ENCODE data around the gene SNTG2.
"Not testable (repeated sequence)": the region's sequence is repeated elsewhere in the genome, so short reads cannot be mapped to it uniquely, and the experiment has no call there.

SNTG2 gene

DNA sequence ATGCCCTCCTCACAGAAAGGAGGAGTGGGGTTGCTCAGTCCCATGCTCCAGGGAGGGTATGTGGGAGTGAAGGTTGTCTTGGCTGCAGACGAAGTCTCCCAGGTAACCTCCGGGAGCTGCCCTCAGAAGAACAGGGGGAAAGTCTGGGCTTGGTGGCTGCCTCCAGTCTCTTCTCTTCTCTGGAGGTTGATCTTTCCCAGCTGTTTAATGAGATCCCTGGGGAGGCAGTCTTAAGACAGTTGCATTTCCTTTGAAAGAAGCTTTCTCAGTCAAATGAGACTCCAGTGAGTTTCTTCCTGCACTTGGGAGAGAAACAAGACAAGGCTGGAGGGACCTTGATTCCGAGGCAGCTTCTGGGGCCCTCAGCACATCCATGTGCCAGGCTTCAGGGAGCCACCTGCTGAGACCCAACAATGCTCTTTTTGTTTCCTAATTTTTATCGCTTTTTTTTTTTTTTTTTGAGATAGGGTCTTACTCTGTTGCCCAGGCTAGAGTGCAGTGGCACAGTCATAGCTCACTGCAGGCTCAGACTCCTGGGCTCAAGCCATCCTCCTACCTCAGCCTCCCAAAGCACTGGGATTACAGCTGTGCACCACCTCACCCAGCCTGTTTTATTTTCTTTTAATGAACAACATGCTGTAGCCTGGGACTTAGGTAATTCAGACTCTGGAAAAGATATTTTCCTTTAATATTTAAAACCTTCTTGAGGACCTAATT lies 390.9 kb downstream of the SNTG2 start:
- DNase-seq, result no peak

DNA sequence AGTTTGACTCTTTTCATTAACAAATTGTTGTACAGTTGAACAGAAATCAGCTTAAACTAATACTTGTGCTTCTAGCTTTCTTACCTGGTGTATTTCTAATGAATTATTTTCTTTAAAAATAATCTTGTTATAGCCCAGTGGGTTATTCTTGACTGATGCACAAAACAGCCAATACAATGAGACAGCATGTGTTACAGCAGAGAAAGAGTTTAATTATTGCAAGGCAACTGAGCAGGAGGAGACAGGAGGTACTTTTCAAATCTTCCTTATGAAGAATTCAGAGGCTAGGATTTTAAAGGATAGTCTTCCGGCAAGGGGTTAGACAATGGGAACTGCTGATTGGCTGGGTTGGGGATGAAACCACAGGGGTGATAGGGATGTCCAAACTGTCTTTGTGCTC lies 398.1 kb downstream of the SNTG2 start:
- no peak for DNase-seq

DNA sequence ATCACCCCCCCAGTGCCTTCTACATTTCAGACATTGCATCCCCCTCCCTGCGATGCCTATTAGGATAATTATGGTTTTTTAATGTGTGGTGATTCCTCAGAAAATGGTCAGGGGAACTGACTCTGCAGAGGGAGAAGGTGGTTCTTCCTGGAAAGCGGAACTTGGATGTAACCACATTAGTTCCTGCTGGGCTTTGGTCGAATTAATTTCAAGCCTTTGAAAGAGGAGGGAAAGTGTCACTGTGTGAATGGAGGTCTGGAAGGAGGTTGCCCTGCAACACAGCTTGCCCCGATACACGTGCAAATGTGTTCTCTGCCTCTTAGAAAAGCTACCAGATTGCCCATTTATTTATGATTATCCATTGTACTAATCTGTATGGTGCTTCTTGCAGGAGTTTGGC lies 399.5 kb downstream of the SNTG2 start:
- DNase-seq, result no peak

DNA sequence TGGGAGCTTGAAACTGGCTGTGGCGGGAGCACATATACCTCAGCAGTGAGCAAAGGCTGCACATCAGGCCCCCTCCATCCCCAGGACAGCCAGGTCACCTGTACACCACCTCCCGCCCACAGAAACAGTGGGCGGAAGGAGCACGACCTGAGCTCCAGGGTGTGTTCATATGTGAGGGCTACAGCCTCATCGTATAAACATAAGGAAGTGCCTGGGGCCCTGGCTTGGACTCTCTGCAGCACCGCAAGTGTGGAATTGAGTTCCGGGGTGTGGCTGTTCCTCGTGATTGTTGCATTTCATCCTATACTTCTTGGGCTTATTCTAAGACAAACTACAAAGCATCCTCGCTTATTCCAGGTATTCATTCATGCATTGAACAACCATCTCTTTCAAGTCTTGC lies 402.5 kb downstream of the SNTG2 start:
- DNase-seq, result no peak

DNA sequence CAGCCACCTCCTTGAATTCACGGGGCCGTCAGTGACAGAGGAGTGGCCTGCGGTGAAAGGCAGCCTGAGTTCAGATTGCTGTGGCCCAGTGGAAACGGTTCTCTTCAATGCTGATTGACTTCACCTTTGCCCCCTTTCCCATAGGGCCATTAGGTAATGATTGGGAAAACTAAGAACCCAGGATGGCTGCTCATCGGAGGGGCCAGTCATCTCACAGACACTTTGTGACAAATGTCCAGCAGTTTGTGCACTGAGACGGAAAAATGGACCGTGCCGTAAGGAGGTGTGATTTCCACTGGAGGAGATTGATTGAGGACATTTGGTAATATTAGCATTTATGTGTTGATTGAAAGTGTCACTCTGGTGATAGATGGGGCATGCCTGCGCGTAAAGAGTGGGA lies 402.9 kb downstream of the SNTG2 start:
- no peak for DNase-seq

DNA sequence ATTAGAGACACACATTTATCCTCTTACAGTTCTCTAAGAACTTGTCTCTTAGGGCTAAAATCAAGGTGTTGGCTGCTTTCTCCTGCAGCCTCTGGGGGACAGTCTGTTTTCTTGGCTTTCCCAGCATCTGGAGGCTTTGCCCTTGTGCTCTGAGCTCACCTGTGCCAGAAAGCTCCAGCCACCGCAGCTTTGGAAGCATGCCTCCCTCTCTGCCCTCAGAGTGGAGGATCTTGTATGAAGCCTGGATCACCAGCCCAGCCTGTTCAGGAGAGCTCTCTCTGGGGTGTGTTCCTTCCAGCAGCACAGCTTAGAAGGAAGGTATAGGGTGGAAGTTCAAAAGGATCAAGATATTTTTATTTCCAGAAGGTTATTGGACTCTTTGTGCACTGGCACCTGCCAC lies 409.5 kb downstream of the SNTG2 start:
- no peak for DNase-seq

DNA sequence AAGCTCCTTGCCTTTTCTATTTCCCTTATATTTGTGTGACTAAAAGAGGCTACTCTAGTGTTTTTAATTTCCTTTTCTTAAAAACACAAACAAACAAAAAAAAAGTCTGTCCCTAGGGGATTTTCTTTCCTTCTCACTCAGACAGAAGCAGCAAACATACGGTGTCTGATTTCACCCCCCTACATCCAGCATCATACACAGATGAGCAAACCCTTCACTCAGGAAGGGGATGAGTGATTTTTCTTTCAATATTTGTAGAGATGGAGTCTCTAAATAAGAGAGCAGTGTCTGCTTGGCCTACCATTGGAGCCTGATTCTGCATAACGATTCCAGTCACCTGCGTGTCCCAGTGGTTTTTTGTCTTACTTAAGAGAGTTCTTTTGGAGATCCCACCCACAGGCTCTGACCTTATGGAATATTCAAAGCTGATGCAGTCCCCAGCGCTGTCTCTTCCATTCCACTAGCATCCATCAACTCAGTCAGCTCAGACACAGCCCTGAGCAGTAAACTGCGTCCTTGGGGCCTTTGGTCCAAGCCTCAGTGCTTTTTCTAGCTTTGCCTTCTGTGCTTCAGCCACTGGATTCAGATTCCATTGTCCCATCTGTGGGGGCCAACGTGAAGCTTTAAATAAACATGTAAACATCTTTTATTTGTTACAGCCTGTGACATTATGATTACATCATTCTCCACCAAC lies 410.1 kb downstream of the SNTG2 start:
- DNase-seq, result no peak

DNA sequence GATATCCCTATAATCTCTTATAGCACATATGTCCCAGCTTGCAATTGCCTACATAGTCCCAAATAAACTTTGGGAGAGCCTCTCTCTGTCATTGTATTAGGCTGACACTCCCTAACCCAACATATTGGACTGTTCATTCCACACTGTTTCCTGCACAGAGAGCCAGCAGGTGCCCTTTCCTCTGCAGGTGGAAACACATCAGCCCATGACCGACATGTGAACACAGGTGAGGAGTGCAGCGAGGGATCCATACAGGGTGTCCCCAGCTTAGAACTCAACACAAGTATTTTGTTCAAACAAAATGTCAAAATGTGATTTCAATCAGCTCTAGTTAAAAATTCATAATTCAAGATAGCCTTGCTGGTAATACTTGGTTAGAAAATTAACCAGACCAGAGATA lies 412.7 kb downstream of the SNTG2 start:
- no peak for DNase-seq

DNA sequence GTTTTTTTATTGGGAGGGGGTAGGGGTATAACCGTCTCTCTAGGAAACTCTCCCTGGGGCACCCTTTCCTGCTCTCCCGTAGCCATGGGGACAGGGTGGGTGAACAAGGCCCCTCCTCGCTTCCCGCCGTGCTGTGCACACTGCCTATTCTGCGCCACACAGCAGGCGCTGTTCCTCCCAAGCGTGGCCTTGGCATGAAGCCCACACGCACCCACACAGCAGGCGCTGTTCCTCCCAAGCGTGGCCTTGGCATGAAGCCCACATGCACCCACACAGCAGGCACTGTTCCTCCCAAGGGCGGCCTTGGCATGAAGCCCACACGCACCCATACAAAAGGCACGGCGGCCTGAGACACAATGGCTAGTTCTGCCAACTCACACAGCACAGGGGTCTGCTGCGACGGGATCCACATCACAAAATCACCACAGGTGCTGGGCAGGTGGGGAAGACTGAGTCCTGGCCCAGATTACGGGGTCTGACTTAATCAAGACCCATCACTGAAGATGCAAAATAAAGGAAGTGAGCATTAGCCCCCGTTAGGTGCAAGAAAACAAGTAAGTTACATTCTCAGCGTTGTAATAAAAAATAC lies 416.0 kb downstream of the SNTG2 start:
- no peak for DNase-seq

DNA sequence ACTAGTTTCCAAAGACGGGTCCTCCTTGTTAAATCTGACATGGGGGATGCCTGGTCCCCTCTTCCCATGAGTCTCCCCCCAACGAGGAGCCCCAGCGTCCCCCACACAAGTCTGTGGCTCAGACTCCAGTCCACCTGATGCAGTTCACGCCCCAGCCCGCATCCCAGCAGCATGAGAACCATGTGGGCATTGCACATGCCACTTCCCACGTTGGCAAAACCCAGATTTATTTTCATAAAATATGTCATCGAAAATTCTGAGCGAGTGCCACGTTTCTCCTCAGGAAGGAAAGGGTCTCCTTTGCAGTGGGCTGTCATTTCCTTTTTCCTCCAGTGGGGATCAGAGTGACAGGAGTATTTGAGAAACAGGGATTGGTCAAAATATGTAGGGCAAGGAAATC lies 417.0 kb downstream of the SNTG2 start:
- no peak for DNase-seq

DNA sequence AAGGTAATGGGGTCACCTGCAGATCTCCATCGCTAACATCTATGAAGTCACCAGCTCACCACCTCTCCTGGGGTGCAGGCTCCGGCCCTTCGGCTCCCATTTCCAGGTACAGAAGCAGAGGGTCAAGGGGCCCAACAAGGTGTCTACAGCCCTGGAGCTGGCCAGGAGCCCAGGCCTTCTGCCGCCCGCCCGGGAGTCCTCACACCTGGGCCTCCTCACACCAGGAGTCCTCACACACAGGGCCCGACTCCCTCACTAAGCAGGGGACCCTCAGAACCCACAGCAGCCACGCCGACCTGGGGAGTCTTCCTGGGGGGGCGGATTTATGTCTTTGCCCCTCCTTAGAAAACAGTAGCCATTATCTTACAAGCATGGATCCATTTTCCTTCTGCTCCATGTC lies 419.3 kb downstream of the SNTG2 start:
- DNase-seq, result no peak

DNA sequence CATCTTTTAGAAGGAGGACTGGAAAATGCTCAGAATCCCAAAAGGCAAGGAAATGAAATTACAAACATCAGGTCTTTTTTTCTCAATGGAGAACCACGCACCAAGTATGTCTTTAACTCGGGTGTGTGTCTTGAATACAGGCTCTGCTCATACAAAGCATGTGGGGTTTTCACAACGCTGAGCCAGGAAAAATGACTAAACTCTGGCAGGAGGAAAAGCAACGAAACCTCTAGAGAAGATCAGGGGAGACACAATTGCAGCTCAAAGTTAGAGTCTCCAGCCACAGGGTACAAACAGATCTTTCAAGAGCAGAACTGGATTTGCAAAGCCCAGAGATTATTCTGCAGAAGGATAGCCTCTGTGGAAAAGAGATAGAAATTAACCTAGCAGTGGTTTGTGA lies 419.8 kb downstream of the SNTG2 start:
- no peak for DNase-seq

DNA sequence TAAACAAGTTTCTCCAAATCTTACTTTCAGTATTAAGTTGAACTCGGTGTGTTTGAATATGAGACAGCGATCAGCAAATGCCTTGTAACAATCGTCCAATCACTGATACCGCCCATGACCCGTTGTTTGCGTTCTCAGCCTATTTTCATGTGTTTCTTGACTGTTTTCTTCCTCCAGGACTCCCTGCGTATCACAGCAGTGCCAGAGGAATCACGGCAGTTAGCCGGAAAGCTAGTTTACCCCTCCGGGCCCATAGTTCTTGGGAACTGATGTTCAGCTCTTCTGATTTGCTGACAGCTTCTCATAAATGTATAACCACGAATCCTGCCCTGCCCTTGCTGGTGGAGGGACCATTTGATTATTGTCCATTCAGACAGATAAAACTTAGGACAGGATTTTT lies 420.4 kb downstream of the SNTG2 start:
- DNase-seq, result no peak

DNA sequence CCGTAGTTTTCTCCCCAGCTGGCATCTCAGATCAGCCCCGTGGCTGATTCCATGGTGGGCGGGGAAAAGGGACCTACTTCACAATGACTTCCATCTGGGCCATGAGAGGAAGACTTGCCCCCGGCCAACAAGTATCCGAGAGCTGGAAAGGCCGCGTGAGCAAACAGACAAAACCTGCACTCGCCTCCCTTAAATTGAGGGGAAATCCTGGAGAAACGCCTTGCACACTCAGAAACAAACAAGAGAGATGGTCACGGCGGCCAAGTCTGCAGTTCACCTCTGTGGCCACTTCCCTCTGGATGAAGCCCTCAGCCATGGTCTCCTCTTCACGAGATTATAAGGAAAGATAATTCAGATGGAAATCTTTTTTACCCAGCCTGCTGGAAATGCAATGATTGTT lies 423.2 kb downstream of the SNTG2 start:
- DNase-seq, result no peak

DNA sequence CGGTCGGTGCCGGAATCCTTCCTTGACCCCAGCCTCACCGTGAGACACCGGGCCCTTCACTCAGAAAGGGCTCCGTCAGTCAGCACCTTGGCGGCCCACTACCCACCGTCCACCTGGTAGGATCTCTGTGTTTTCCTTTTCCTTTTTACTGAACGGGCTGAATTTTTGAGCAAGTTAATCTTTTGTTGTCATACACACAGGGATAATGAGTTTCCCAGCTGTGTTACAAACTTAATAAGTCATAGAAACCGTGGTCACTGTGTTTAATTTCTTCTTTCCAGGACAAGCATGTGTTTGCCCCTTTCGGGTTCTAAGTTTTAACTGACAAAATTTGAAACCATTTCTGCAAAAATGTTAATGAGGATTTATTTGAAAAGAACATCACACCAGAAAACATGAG lies 423.6 kb downstream of the SNTG2 start:
- DNase-seq, result no peak

DNA sequence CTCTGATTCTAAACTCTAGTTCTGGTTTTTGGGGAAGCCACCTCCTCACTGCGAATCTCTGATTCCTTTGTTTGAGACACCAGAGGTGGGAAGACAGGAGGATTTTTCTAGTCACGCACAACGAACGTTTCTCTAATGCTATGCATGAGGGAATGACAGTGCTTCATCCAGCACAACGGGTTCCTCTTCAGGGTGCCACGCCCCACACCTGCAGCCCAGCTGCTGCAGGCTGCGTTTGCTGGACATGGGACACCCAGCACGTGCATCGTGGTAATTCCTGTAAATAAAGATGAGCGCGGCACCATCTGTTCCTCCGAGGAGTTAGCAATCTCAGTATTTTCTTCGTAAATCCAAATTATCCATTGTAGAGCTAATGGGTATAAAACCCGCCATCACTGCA lies 425.1 kb downstream of the SNTG2 start:
- no peak for DNase-seq

DNA sequence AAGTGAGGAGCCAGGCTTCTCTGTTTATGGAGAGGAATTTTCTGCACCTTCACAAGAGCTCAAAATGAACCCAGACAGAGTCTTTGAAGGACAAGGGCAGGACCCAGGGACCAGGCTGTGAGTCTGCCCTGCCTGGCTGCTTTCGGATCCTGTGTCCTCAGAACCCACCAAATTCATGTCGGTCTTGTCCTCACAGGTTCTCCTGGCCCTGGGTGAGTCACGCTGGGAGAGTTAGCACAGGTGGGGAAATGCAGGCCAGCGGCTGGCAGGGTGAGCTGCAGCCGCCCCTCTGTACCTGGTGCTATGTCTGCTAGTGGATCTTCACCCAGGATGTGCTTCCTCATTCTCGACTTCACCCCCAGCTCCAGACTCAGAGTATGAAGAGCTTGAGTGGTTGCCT lies 426.8 kb downstream of the SNTG2 start:
- no peak for DNase-seq

DNA sequence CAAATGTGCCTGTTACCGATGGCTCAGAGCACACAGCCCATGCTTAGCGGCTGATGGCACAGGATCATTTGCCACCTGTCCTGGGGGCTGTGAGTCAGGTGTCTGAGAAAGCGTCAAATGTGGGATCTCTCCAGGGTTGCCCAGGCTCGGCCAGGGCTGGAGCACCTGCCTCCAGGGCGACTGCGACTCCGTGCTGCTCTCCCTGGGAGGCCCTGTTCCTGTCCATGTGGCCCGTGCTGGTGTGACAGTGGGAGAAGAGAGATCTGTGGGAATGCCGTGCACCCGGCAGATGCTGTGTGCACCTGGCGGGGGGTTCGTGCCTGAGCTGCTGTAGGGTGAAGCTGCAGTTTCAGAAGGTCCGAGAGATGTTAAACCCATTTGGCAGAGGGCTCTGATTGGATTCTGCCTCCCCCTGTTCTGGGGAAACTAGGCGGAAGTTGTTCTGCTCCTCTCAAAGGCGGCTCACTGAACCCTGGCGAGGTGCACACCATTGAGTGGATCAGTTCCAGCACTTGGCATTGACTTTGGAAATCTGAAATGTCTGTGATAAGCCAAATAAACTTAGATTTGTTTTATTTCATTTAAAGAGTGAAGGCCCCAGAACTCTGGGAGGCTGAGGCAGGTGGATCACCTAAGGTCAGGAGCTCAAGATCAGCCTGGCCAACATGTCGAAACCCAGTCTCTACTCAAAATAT lies 428.0 kb downstream of the SNTG2 start:
- DNase-seq, result no peak

DNA sequence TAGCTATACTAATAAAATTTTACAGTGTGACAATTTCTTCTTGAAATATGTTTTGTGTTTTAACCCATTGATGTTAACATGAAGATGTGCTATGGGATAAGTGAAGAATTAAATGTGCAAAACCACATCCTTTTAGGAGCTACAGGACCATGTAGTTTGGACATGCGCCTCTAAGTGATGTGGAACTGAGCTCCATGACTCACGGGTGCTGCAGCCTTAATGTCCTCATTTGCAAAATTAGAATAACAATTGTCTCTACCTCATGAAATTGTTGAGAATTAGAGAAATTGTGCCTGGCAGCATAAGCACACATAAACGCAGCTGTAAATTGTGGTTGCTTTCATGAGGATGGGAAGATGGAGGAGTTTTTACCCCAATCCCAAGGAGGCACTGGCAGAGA lies 431.0 kb downstream of the SNTG2 start:
- DNase-seq, result no peak

DNA sequence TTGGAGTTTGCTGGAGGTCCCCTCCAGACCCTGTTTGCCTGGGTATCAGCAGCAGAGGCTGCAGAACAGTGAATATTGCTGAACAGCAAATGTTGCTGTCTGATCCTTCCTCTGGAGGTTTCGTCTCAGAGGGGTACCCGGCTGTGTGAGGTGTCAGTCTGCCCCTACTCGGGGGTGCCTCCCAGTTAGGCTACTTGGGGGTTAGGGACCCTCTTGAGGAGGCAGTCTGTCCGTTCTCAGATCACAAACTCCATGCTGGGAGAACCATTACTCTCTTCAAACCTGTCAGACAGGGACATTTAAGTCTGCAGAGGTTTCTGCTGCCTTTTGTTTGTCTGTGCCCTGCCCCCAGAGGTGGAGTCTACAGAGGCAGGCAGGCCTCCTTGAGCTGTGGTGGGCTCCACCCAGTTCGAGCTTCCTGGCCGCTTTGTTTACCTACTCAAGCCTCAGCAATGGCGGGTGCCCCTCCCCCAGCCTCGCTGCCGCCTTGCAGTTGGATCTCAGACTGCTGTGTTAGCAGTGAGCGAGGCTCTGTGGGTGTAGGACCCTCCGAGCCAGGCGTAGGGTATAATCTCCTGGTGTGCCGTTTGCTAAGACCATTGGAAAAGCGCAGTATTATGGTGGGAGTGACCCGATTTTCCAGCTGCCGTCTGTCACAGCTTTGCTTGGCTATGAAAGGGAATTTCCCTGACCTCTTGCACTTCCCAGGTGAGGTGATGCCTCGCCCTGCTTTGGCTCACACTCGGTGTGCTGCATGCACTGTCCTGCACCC lies 437.5 kb downstream of the SNTG2 start:
- not testable (repeated sequence) for DNase-seq

DNA sequence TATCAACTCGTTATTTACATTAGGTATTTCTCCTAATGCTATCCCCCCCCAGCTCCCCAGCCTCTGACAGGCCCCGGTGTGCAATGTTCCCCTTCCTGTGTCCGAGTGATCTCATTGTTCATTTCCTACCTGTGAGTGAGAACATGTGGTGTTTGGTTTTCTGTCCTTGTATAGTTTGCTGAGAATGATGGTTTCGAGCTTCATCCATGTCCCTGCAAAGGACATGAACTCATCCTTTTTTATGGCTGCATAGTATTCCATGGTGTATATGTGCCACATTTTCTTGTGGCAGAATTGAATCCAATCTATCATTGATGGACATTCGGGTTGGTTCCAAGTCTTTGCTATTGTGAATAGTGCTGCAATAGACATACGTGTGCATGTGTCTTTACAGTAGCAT lies 439.5 kb downstream of the SNTG2 start:
- not testable (repeated sequence) for DNase-seq

DNA sequence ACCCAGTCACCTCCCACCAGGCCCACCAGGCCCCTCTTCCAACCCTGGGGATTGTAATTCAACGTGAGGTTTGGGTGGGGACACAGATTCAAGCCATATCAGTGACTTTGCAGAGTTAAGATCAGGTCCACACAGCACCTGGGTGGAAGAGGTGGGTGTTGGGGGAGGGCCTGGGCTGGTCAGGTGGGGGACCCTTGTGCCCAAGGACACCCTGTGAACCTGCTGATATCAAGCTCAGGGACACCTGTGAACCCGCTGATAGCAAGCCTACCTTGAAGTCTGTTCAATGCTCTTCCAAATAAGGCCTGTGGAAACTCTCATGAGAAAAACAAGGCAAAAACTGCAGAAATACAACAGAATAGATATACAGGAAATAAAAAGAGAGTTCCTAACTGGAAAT lies 442.7 kb downstream of the SNTG2 start:
- no peak for DNase-seq

All from fibroblast of skin of right biceps (primary cell).